ENCODE results near the gene DCDC1.
A peak's percentile ranks its signal among the peaks of the same experiment; 100 is the strongest.

The DCDC1 gene

DNA sequence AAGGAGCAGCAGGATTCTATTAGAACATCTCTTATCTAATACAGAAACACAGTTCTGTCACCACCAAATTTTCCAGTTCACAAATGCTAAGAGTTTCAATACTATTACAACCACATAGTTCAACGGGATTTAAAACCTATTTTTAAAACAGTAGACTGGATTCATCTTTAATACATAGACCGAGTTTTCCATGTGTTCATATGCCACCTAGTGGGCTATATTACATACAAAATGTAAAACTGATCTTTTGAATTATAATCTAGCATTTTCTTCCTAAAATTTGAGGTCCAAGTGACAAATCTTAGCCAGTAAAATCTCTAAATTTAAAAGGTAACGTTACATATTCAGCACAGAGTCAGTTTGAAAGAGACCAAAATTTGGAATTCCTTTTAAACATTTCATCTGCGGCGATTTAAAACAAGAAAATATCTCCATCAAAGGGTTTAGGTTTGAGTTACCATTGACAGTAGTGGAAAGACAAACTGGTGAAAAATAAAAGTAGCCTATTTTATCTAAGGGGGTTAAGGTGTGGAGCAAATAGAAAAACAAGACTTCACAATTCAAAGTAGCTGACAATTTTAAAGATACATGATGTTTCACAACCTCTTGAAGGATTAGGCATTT lies 514.0 kb downstream of the DCDC1 start:
- no peak for DNase-seq

DNA sequence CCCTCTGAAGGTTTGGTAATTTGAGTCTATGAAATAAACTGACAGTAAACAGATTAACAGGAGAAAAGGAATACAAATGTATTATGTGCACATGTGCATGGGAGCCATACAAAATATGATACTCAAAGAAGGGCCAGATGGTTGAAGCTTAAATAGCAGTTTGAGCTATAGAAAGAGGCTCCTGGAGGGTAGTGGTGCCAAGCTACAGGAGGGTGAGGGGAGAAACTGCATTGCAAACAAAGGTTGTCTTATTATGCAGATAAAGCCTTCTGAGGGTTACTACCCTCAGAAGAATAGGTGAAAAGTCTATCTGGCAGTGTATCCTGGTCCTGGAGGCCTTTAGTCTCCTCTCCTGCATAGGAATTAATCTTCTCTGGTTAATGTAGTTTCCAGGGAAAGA lies 516.1 kb downstream of the DCDC1 start:
- DNase-seq, result no peak

DNA sequence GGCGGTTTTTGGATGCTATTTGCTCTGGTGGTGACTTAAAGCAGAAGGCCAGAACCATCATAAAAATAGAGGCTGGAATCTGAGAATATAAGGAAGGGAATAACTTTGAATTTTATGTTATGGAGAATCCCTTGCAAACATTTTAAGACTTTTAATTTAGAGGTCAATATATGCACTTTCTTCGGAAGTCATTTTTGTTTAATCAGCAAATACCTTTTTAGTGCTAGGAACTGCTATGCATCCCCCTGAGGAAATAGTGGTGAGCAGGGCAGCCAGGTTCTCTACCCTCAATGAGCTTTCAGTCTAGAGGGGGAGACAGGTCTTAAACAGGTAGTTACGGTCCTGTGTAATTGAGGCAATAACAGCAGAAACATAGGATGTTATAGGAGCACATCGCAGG lies 516.9 kb downstream of the DCDC1 start:
- DNase-seq, result no peak

DNA sequence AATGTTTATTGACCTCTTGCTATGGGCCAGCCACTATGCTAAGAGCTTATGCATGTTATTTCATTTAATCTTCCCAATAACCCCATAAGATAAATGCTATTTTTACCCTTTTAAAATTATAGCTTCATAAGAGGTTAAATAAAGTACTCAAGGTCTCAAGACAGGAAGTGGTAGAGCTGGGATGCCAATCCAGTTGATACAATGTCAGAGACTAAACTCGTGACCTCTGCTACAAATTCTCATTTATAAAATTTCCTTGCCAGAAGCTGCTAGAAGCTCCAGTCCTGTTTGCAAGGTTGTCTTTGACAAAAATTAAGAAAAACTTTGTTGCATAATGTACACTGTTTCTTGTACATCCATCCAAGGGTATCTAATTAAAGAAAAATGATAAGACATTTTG lies 517.4 kb downstream of the DCDC1 start:
- no peak for DNase-seq

GRCh38 chr11:30837252-30837651 lies 532.3 kb downstream of the DCDC1 start:
- no peak for DNase-seq

DNA sequence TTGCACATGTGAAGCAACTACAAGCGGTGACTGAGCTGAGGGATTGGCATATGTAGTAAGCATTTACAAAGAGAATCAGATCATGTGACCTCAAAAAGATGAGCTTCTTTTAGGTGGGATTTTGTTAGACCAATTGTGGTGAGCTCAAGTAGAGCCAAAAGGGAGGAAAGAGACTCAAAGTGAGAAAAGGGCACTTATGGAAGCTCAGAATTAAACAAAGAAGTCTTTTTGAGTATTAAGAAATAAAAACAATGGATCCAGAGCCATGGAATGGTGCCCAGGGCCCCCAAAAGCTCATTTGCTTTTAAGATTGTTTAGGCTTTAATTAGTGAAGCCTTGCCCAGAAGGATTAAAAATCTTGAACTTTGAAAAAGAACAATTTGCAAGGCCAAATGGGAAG lies 536.7 kb downstream of the DCDC1 start:
- DNase-seq, result peak in 1 of 56 donors; percentile 5

DNA sequence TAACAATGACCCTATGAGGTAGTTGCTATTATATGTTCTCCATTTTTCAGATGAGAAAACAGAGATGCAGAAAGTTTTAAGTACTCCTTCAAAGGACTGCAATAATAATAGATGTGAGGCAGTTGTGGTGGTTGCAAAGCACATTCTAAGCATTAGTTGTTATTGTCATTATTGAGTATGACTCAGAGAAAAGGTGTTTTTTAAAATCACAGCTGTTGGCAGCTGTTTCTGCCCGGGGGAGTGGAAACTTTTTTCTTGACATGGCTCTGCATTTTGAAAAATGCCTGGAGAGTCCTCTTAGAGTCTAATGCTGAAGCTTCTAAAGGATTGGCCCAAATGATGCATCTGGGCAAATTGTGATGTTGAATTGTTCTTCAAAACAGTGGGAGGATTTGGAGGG lies 538.9 kb downstream of the DCDC1 start:
- DNase-seq, result no peak

DNA sequence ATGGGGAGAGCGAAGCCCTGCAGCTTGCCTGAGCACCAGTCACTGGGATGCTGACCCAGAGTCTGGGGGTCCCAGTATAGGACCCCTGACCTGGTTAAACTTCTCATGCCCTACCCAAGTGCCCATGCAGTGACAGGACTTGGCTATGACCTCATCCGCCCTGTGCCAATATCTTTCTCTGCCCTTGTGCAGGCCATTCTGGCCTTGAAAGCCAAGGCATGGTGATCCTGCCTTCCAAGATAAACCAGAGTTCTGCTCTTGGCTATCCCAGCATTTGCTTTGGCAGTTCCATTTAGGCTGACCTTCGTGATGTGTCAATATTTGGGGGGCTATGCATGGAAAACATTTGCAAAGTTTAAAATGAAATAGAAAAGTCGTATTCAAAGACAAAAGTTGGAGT lies 542.6 kb downstream of the DCDC1 start:
- DNase-seq, result no peak

DNA sequence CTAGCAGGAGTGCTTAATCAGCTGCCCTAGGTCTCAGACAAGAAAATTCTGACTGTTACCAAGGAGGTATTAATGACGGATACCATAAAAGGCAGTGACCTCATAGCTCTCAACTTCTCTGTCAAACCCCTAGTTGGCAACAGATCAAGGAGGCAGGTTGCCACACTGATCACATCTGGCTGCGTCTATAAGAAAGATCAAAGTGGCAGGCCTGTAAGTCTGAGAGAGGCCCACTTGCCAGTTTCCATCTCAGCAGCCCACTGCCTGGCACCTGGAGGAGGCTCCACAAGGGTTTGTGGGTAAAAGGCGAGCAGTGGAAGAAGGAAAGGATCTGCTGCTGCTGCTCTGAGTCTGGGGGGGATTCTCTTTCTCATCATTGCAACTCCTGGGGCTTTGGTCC lies 543.8 kb downstream of the DCDC1 start:
- no peak for DNase-seq

GRCh38 chr11:30823119-30823518 lies 546.4 kb downstream of the DCDC1 start:
- DNase-seq, result no peak

DNA sequence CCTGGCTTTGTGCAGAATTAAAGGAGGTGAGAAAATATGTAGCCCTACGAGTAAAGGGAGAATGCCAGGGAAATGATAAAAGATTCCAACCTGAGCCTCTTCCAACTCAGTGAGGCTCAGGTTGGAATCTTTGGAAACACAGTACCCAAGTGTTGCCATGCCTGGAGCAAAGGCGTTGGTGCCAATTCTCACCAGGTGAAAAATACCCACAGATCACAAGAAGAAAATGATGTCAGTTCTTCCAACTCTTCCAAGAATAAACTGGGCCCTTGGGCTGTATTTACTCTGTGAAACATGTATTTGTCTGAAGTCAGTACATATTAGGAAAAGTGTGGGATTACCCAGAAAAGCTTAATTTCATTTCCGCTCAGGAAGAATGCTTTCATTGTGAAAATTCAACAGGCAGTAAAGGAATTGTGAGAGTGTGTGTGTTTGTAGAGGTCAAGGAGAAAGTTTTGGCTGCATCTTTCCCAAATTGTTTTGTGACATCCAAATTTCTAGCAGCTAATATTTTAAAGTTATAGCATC lies 548.0 kb downstream of the DCDC1 start:
- DNase-seq, result no peak

DNA sequence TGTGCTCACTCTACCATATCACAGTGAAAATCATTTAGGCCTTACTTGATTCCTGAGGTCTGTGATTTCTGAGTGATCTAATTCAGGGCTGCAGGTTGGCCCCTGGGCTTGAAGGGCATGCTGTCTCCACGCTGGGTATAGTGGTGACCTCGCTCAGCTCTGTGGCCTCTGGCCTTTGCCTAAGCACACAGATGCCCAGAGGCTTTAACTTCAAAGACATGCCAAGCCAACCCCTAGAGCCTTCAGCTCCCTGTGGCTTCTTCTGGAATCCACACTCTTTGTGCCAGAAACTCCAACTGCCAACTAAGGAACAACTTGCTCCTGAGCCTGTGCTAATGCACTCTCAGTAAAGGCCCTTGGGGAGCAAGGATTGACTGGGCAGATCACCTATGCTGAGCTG lies 550.8 kb downstream of the DCDC1 start:
- no peak for DNase-seq

- no peak for DNase-seq
Observed at GRCh38 chr11:30816959-30817880, 552.3 kb downstream of the DCDC1 start.

DNA sequence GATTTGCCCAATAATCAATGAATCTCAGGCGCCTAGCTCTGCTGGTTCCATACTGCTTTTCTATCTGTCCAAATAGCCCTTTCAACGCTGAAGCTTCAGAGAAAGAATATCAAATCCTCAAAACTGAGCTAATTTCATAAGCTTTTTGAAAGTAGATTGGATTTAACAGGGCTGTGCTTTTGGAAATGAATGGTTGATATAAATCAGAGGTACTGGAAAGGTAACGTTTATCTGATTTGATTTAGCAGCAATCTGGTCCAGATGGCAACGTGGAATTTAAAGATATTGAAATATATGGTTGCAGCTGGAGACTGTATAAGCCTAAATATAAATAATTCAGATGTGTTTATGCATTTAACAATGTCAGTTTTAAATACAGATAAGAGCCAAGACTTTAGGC lies 553.9 kb downstream of the DCDC1 start:
- DNase-seq, result no peak

GRCh38 chr11:30814737-30815136 lies 554.8 kb downstream of the DCDC1 start:
- no peak for DNase-seq

Measured in nucleus accumbens (tissue), 56 donors.